CD14-positive monocyte (primary cell): ENCODE measurements around the gene B4GALNT4. TPM values are rescaled to one million over a fixed set of nuclear protein-coding genes. Genes with fewer than 3 reads are reported as not detected.

Experiments
- DNase-seq, 3 donors: peaks; one replicate each; pipeline ENCODE4 v3.0.0-alpha.2; 2011 to 2022
- H2AFZ ChIP-seq: 2 replicates; pipeline ENCODE4 v1.6.0; 2012; ENCODE audit warnings: mild to moderate bottlenecking, low read depth, low read length, inconsistent platforms; ENCODE audit not compliant: insufficient read depth, poor library complexity, severe bottlenecking
- H3K27ac ChIP-seq, 2 donors: 1 replicate in 1 of 2; 2 replicates in 1 of 2; pipeline ENCODE4 v1.5.1; 2012 to 2013; ENCODE audit warnings: low read length in 2 of 2, control low read depth in 1 of 2, inconsistent platforms in 1 of 2, low read depth in 1 of 2, mild to moderate bottlenecking in 1 of 2
- H3K27me3 ChIP-seq, 2 donors: one replicate each; pipeline versions ENCODE4 v1.6.0 to v1.6.1; 2011 to 2013; ENCODE audit warnings: low read length in 2 of 2; ENCODE audit not compliant: control insufficient read depth in 2 of 2, insufficient read depth in 2 of 2
- H3K36me3 ChIP-seq, 2 donors: replicated peaks in 1 of 2; 1 replicate in 1 of 2; 2 replicates in 1 of 2; pipeline versions ENCODE4 v1.5.1 to v1.6.1; 2012 to 2013; ENCODE audit warnings: low read length in 2 of 2, control low read depth in 1 of 2, inconsistent platforms in 1 of 2, mild to moderate bottlenecking in 1 of 2; ENCODE audit not compliant: insufficient read depth in 2 of 2, control insufficient read depth in 1 of 2
- H3K4me1 ChIP-seq, 2 donors: 1 replicate in 1 of 2; 2 replicates in 1 of 2; pipeline versions ENCODE4 v1.5.1 to v1.6.1; 2012 to 2013; ENCODE audit warnings: low read length in 2 of 2, control low read depth in 1 of 2, inconsistent platforms in 1 of 2, mild to moderate bottlenecking in 1 of 2, moderate library complexity in 1 of 2; ENCODE audit not compliant: insufficient read depth in 2 of 2, control insufficient read depth in 1 of 2
- H3K4me2 ChIP-seq: replicated peaks from 2 replicates; pipeline ENCODE3; 2012; ENCODE audit warnings: low read length, moderate library complexity, mild to moderate bottlenecking; ENCODE audit not compliant: poor library complexity, severe bottlenecking; ENCODE audit errors: extremely low read depth
- H3K4me3 ChIP-seq, 3 experiments: fragments of 200-600 bp in 1 of 3; sonication (generic) in 1 of 3; replicated peaks in 1 of 3; 1 replicate in 2 of 3; 2 replicates in 1 of 3; pipeline ENCODE4 v1.5.1; 2011 to 2013; ENCODE audit warnings: low read length in 3 of 3, mild to moderate bottlenecking in 3 of 3, control low read depth in 2 of 3, low read depth in 2 of 3, inconsistent platforms in 1 of 3, moderate library complexity in 1 of 3
- H3K79me2 ChIP-seq: 2 replicates; pipeline ENCODE4 v1.6.0; 2012; ENCODE audit warnings: mild to moderate bottlenecking, control low read depth, inconsistent platforms, low read length, moderate library complexity; ENCODE audit not compliant: insufficient read depth
- H3K9ac ChIP-seq: 2 replicates; pipeline ENCODE4 v1.6.0; 2017; ENCODE audit warnings: low read length, mild to moderate bottlenecking; ENCODE audit not compliant: insufficient read depth, poor library complexity, severe bottlenecking
- H3K9me3 ChIP-seq, 2 donors: replicated peaks in 1 of 2; 1 replicate in 1 of 2; 2 replicates in 1 of 2; pipeline versions ENCODE4 v1.5.1 to v1.6.1; 2012 to 2013; ENCODE audit warnings: low read length in 2 of 2, control low read depth in 1 of 2; ENCODE audit not compliant: control insufficient read depth in 1 of 2, insufficient read depth in 1 of 2
- H4K20me1 ChIP-seq: 2 replicates; pipeline ENCODE4 v1.6.0; 2012; ENCODE audit warnings: mild to moderate bottlenecking, low read length, control low read depth, moderate library complexity; ENCODE audit not compliant: insufficient read depth
- H3K27ac Mint-ChIP-seq, 7 donors: one replicate each; pipeline ENCODE4 v1.8.0; 2020; ENCODE audit warnings: mild to moderate bottlenecking in 7 of 7, mixed read lengths in 7 of 7, moderate library complexity in 6 of 7, inconsistent platforms in 2 of 7
- H3K27me3 Mint-ChIP-seq, 3 donors: one replicate each; pipeline ENCODE4 v1.8.0; 2021 to 2022; ENCODE audit warnings: low read depth in 3 of 3, mild to moderate bottlenecking in 3 of 3, mixed read lengths in 3 of 3, moderate library complexity in 3 of 3, inconsistent platforms in 1 of 3
- H3K36me3 Mint-ChIP-seq, 2 donors: one replicate each; pipeline ENCODE4 v1.8.0; 2020; ENCODE audit warnings: mixed read lengths in 2 of 2, inconsistent platforms in 1 of 2, mild to moderate bottlenecking in 1 of 2
- H3K4me1 Mint-ChIP-seq: one replicate; pipeline ENCODE4 v1.8.0; 2020; ENCODE audit warnings: mild to moderate bottlenecking, mixed read lengths
- H3K4me3 Mint-ChIP-seq, 2 donors: one replicate each; pipeline ENCODE4 v1.8.0; 2020; ENCODE audit warnings: mild to moderate bottlenecking in 2 of 2, mixed read lengths in 2 of 2, moderate library complexity in 1 of 2
- H3K9me3 Mint-ChIP-seq, 7 donors: one replicate each; pipeline ENCODE4 v1.8.0; 2020 to 2022; ENCODE audit warnings: mixed read lengths in 7 of 7, mild to moderate bottlenecking in 6 of 7, moderate library complexity in 6 of 7, inconsistent platforms in 2 of 7
- CTCF ChIP-seq: fragments of 200-600 bp; IDR thresholded peaks from one replicate; pipeline ENCODE4 v1.8.0; 2022; ENCODE audit warnings: antibody characterized with exemption, mild to moderate bottlenecking
- WGBS: methylation state at CpG from one replicate; pipeline ENCODE4 v1.1.5; 2013; ENCODE audit warnings: missing lambda C conversion rate; ENCODE audit not compliant: insufficient coverage; 5-methylcytosine and 5-hydroxymethylcytosine counted together
- intact Hi-C, 2 donors: fragments of 100-400 bp; cut with micrococcal nuclease; formaldehyde crosslinking; loops; one replicate each; pipeline versions ENCODE4 v1.15.0 to v1.15.1; 2023
- polyA plus RNA-seq, 3 donors: library from polyadenylated mRNA; depleted of rRNA in 1 of 3; unstranded in 2 of 3; stranded (reverse) in 1 of 3; fragments of 300-500 nt in 2 of 3; fragments of >200 nt in 1 of 3; fragmentation: Illumina TruSeq in 2 of 3; gene quantifications; 1 replicate in 2 of 3; 2 replicates in 1 of 3; pipeline ENCODE4 v1.2.3, GENCODE V29; 2012 to 2021

Gene B4GALNT4
- polyA plus RNA-seq, 3 donors = not detected

DNA sequence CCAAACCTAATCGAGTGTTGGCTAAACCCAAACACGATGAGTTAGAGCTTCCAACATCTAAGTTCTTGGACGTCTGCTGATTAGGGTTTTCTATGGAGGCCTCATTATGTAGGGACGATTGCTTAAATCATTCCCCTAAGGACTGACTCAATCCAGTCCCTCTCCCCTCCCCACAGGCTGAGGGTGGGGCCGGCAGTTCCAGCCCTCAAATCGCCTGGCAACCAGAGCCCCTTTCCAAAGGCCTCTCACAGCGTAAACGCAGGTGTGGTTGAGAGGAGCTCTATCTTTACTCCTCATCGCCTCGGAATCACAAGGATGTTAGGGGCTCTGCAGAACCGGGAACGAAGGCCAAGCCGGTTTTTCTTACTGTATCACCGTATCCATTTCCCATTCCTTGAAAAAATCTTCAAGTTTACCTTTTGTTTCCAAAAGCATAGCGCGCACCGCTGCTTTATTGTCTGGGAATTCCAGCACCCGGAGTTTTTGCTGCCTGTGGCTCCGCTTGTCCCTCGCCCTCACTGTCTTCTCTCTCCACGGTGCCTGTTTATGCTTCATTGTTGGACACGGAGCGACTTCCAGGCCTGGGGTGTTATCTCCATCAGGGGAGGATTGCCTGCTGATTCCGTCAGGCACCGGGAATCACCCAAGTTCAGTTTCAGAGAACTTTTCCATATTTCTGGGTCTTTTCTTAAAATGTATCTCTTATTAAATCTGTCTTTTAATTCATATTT lies 34.9 kb upstream of the B4GALNT4 start:
- Histone ChIP-seq H3K9me3 (peaks cover 7 to 23% of the 10 kb centered on the region in 2 donors), H3K27me3 (no peaks in the 10 kb centered on the region), H3K4me2 (no peak overlapping the region), H3K79me2 (no peaks in the 10 kb centered on the region), H3K9ac (no peak overlapping the region), H2AFZ (no peak overlapping the region), H3K36me3 (no peaks in the 10 kb centered on the region), H3K4me3 (no peak overlapping the region), H3K4me1 (peaks cover 16 to 20% of the 10 kb centered on the region in 2 donors), H3K27ac (no peak overlapping the region), H4K20me1 (no peaks in the 10 kb centered on the region)
- Mint-ChIP-seq H3K4me3 (no peak overlapping the region), H3K27me3 (peaks cover 5 to 9% (median 8%) of the 10 kb centered on the region in 3 donors), H3K27ac (peak overlapping the region in 1 of 7 donors; percentile 30), H3K9me3 (peaks cover 15 to 24% (median 20%) of the 10 kb centered on the region in 7 donors), H3K36me3 (peaks cover 2 to 3% of the 10 kb centered on the region in 2 donors), H3K4me1 (peaks cover 26% of the 10 kb centered on the region)
- 87% methylated on average over 12 of the region's 25 CpGs for WGBS
- no peak for DNase-seq
- intact Hi-C loops = no loop called here
- TF ChIP-seq CTCF = no peak

- Histone ChIP-seq H3K27me3 (no peaks in the 10 kb centered on the region), H3K36me3 (no peaks in the 10 kb centered on the region), H3K4me3 (no peak overlapping the region), H3K27ac (no peak overlapping the region), H3K9ac (no peak overlapping the region), H3K9me3 (peaks cover 7 to 21% of the 10 kb centered on the region in 2 donors), H2AFZ (peak overlapping the region; percentile 76), H3K4me1 (peaks cover 16 to 17% of the 10 kb centered on the region in 2 donors), H4K20me1 (no peaks in the 10 kb centered on the region), H3K79me2 (no peaks in the 10 kb centered on the region), H3K4me2 (peak overlapping the region; percentile 17)
- Mint-ChIP-seq H3K4me1 (peaks cover 24% of the 10 kb centered on the region), H3K27ac (peak overlapping the region in 6 of 7 donors; percentile 13 to 87 (median 52)), H3K27me3 (peaks cover 5 to 10% (median 8%) of the 10 kb centered on the region in 3 donors), H3K36me3 (peaks cover 2 to 3% of the 10 kb centered on the region in 2 donors), H3K9me3 (peaks cover 13 to 22% (median 20%) of the 10 kb centered on the region in 7 donors), H3K4me3 (peak overlapping the region in 1 of 2 donors; percentile 58)
- TF ChIP-seq CTCF = no peak
- intact Hi-C loops = no loop called here
- 100% methylated on average over 1 of the region's 15 CpGs for WGBS
- peak in 1 of 3 donors; percentile 12 for DNase-seq
Observed at GRCh38 chr11:335779-336658, 33.3 kb upstream of the B4GALNT4 start.
